ENCODE measurements around the gene SMC3. TPM values are rescaled to one million over a fixed set of nuclear protein-coding genes. Genes with fewer than 3 reads are reported as not detected.
A peak's percentile ranks its signal among the peaks of the same experiment; 100 is the strongest.
"Not testable (repeated sequence)": the region's sequence is repeated elsewhere in the genome, so short reads cannot be mapped to it uniquely, and the experiment has no call there.

SMC3 gene
- total and polyA plus RNA-seq, 5 experiments from 2014 or later: 53.9 to 77.6 (median 66.7) TPM

DNA sequence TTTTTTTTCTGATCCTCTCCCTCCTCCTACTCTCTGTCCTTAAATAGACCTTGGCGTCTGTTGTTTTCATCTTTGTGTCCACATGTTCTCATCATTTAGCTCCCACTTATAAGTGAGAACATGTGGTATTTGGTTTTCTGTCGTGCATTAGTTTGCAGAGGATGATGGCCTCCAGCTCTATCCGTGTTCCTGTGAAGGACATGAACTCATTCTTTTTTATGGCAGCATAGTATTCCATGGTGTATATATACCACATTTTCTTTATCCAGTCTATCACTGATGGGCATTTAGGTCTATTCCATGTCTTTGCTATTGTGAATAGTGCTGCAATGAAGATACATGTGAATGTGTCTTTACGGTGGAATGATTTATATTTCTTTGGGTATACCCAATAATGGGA is 55.8 kb downstream of the SMC3 start:
- H3K27ac Mint-ChIP-seq, H3K9me3 Mint-ChIP-seq, POLR2A ChIA-PET, H3K27me3 Mint-ChIP-seq, H3K36me3 Mint-ChIP-seq, H3K4me3 Mint-ChIP-seq, H3K4me1 Mint-ChIP-seq, ATAC-seq, DNase-seq: not testable (repeated sequence)

DNA sequence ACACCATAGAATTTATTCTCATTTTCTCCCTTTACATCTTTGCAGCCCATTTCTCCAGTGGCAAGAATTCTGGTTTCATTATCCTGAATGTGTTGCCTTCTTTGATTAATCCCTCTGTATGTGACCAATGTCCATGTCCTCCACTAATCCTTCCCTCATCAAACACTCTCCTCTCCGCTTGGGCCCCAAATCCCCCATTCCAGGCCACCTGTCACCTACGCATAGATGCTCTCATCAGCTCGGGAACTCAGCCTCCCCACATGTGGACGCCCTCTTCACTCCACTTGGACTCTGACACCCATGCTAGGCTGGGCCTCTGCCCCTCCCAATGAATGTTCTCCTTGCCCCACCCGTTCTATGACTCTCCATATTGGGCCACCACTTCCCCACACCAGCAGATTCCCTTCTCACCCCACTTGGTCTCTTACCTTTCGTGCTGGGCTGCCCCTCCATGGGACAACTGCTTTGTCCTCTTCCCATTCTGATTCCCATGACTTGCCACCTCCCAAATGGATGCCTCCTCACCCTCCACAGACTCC is 57.9 kb downstream of the SMC3 start:
- Mint-ChIP-seq H3K27ac (peak overlapping the region in 1 of 10 donors; percentile 61), H3K4me1 (no peaks in the 10 kb centered on the region), H3K36me3 (peaks cover 0 to 5% (median 2%) of the 10 kb centered on the region in 3 donors), H3K27me3 (peaks cover 0 to 8% (median 0%) of the 10 kb centered on the region in 5 donors), H3K9me3 (peaks cover 0 to 15% (median 3%) of the 10 kb centered on the region in 9 donors), H3K4me3 (no peak overlapping the region)
- POLR2A ChIA-PET: no interaction called here
- no peak for DNase-seq
- ATAC-seq: no peak

DNA sequence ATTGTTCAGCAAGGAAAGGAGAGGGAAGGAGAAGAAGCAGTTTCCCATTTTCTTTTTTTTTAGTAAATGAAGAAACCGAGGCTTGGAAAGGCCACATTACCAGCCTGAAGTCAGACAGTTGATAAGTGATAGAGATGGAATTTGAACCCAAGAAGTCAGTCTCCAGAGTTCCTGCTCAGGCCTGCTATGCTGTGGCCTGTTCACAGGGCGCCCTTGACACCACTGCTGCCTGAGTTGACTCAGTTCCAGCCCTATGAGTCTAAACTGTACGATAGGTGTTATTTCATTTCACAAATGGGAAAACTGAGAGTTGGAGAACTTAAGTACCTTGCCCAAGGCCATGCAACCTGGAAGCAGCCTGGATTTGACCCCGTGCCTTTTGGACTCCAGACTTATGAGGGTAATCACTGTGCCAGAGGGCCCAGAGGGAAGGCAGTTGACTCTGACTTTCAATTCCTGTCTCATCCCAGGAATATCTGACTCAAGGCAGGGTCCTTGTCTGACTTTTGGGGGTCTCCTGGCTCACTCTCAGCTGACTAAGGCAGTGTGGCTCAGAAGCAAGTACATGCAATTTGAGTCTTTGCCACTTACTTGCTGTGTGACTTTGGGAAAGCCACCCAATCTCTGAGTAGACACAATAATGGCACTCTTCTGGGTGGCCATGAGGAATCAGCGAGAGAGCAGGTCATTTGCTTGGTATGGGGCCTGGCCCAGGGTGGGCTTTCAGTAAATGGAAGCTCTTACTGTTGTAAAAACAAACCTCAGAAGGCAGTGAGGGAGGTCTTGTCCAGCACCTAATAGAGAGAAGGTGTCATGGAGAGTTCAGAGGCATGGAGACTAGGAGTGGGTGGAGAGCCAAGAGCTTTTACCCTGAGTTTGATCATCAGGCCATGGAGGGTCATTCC is 58.7 kb downstream of the SMC3 start:
- H3K4me3 Mint-ChIP-seq: no peak overlapping the region
- no peak overlapping the region for H3K27ac Mint-ChIP-seq
- no peaks in the 10 kb centered on the region for H3K4me1 Mint-ChIP-seq

DNA sequence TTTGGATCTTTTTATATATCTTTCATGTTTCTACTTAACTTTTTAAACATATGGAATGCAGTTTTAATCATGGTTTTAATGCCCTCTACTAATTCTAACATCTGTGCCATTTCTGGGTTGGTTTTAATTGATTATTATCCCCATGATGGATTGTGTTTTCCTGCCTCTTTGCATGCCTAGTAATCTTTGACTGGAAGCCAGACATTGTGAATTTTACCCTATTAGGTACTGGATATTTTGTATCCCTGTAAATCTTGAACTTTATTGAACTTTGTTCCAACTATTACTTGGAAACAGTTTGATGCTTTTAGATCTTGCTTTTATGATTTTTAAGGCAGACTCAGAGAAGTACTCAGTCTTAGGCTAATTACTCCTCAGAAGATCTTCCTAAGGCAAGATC is 60.7 kb downstream of the SMC3 start:
- Mint-ChIP-seq H3K9me3 (peaks cover 0 to 12% (median 3%) of the 10 kb centered on the region in 9 donors), H3K4me3 (no peak overlapping the region), H3K27ac (no peak overlapping the region), H3K4me1 (no peaks in the 10 kb centered on the region), H3K27me3 (peaks cover 0 to 8% (median 0%) of the 10 kb centered on the region in 5 donors), H3K36me3 (peaks cover 0 to 2% (median 0%) of the 10 kb centered on the region in 3 donors)
- ATAC-seq (no peak), DNase-seq (no peak)
- POLR2A ChIA-PET: no interaction called here

More for the DNA sequence above, 58.7 kb downstream of the SMC3 start:
- peaks cover 0 to 15% (median 3%) of the 10 kb centered on the region in 9 donors for H3K9me3 Mint-ChIP-seq
- POLR2A ChIA-PET: no interaction called here
- peaks cover 0 to 5% (median 2%) of the 10 kb centered on the region in 3 donors for H3K36me3 Mint-ChIP-seq
- peaks cover 0 to 8% (median 0%) of the 10 kb centered on the region in 5 donors for H3K27me3 Mint-ChIP-seq
- ATAC-seq (no peak), DNase-seq (no peak)

DNA sequence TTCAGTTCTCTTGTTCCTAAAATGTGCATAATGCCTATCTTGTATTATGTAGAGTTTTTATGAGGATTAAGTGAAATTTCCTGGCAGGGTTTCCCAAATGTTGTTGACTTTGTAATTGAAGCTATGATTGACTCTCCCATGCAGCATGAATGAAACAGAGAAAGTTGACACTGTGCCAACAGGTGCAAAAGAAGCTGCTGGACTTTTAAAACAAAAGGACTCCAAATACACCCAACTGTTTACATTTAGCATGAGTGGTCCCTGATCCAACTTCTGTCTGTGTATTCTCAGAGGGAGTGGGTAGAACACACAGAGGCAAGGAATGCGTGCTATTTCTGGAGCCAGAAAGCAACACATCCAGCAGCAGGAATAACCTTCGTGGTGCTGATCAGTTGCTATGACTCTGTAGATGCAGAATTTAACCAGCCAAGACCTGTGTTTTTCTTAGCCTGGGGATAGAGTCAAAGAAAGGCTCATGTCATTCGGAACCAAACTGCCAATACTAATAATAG is 62.2 kb downstream of the SMC3 start:
- POLR2A ChIA-PET: no interaction called here
- Mint-ChIP-seq H3K36me3 (peaks cover 0 to 2% (median 0%) of the 10 kb centered on the region in 3 donors), H3K4me3 (no peak overlapping the region), H3K9me3 (peaks cover 0 to 11% (median 3%) of the 10 kb centered on the region in 9 donors), H3K27ac (no peak overlapping the region), H3K27me3 (peaks cover 0 to 8% (median 0%) of the 10 kb centered on the region in 5 donors), H3K4me1 (no peaks in the 10 kb centered on the region)
- no peak for DNase-seq
- ATAC-seq: no peak

DNA sequence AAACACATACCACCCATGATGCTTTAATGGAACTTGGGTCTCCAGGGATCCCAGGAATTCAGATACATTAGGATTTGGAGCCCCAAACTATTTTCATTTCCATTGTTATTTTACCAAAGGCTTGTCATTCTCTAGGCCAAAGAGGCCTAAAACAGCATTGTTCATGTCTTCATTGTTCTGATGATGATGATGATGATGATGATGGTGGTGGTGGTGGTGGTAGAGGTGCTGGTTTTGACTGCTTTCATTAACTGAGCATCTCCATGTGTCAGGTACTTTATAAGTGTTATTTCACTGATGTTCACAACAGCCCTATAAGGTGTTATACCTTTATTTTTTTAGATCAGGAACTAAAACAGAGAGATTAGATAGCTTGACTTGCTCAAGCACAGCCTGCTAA is 64.4 kb downstream of the SMC3 start:
- no peak for DNase-seq

DNA sequence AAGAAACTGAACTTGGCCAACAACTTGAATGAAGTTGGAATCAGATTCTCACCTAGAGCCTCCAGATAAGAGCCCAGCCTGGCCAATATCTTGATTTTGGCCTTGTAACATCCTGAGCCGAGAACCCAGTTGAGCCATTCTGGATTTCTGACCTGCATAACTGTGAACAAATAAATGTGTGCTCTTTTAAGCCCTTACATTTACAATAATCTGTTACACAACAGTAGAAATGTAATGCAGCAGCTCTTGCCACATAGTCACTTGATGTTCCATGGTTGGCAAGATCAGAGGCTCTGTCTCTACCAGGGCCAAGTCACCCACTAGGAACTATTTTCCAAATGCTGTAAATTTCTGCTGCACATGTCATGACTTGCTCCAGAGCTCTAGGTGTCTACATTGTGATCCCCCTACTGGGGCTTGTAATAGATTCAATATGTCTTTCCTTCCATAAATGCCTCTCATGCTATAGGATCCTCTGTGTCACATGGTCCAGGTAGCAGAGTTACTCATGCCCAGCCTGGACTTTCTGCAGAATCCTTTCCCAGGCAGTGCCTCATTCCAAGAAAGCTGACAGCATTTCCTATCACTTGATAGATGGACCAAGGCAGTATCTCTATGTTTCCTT is 65.2 kb downstream of the SMC3 start:
- ATAC-seq (no peak), DNase-seq (no peak)
- H3K27ac Mint-ChIP-seq: no peak overlapping the region

More for the DNA sequence above, 64.4 kb downstream of the SMC3 start:
- Mint-ChIP-seq H3K4me3 (no peak overlapping the region), H3K27ac (no peak overlapping the region), H3K4me1 (no peaks in the 10 kb centered on the region), H3K36me3 (peaks cover 0 to 2% (median 0%) of the 10 kb centered on the region in 3 donors), H3K9me3 (peaks cover 0 to 11% (median 3%) of the 10 kb centered on the region in 9 donors), H3K27me3 (peaks cover 0 to 6% (median 0%) of the 10 kb centered on the region in 5 donors)
- POLR2A ChIA-PET: no interaction called here
- ATAC-seq: no peak

DNA sequence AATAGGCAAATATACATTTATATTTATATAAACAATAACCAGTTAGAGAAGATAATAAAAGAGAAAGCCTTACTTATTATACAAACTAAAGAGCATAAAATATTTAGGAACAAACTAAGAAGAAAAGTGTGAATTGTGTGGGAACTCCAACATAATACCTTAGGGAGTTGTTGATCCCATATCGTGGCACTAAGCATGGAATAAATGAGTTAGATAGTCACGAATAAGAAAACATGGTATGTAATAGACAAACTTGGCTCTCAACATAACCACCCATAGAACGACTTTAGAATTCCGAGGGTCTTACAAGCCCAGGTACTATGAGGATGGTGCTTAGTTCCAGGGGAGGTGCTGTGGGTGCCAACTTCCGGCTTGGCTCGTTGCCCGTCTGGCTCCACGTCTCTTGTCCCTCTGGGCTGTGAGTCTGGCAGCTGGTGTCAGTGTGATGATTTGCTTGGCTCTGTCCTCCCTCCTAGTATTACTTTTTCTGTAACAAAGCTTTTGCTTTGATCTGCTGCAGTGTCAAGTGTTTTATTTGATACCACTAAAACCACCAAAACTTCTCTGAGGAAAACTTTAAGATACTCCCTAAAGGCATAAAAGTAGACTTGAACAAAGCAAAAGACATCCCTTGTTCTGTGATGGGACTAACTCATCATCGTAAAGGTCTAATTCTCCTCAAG is 67.2 kb downstream of the SMC3 start:
- peaks cover 0 to 22% (median 13%) of the 10 kb centered on the region in 5 donors for H3K27me3 Mint-ChIP-seq
- H3K4me1 Mint-ChIP-seq: no peaks in the 10 kb centered on the region
- ATAC-seq (no peak), DNase-seq (no peak)
- no peaks in the 10 kb centered on the region for H3K9me3 Mint-ChIP-seq
- no peaks in the 10 kb centered on the region for H3K36me3 Mint-ChIP-seq
- H3K4me3 Mint-ChIP-seq: no peak overlapping the region
- H3K27ac Mint-ChIP-seq: no peak overlapping the region
- POLR2A ChIA-PET: no interaction called here

More for the DNA sequence above, 65.2 kb downstream of the SMC3 start:
- peaks cover 0 to 2% (median 0%) of the 10 kb centered on the region in 3 donors for H3K36me3 Mint-ChIP-seq
- H3K4me3 Mint-ChIP-seq: no peak overlapping the region
- H3K27me3 Mint-ChIP-seq: peaks cover 0 to 11% (median 4%) of the 10 kb centered on the region in 5 donors
- H3K4me1 Mint-ChIP-seq: no peaks in the 10 kb centered on the region
- POLR2A ChIA-PET: no interaction called here
- peaks cover 0 to 11% (median 3%) of the 10 kb centered on the region in 9 donors for H3K9me3 Mint-ChIP-seq

DNA sequence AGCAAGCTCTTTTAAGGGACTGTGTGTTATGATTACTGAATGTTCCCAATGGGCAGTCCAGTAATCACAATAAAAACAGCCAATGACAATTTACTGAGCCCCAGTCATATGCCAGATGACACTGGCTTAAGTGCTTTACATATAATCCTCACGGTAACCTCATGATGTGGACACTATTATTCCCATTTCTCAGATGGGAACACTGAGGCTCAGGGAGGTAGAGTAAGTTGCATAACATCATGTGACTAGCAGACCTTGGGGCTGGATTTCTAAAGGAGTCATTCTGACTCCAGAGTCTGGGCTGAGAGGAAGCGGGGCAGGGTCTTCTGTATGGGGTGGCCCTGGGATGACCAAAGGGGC is 69.1 kb downstream of the SMC3 start:
- Mint-ChIP-seq H3K4me3 (no peak overlapping the region), H3K36me3 (no peaks in the 10 kb centered on the region), H3K4me1 (peaks cover 3 to 11% (median 9%) of the 10 kb centered on the region in 4 donors), H3K27me3 (peaks cover 2 to 41% (median 20%) of the 10 kb centered on the region in 5 donors), H3K9me3 (no peaks in the 10 kb centered on the region), H3K27ac (no peak overlapping the region)
- no peak for ATAC-seq
- POLR2A ChIA-PET: no interaction called here
- DNase-seq: no peak

DNA sequence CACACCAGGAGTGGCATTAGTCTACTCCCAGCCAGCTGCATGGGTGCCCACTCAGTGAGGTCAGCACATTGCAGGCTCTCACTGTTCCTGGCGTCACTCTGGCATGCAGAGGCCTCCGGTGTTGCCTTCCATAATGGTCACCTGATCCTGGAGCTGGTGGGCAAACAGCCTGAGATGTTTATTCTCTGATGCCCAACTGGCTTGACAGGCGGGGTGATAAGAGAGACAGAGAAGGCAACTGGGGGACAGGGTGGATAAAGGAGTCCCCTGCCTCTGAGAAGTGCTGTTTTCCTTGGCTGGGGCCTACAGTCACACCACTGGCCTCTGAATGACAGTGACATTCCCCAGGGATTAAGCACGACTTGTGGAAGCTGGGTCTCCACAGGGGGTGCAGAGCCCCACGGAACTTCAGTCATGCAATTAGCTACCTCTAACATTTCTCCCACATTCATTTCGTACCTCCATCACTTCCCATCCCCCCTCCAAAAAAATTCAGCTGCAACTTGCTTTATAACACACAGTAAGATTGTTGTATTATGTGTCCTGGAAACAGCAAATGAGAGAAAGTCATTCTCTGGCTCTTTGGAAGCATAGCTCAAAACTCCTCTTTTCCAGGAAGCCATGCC is 69.5 kb downstream of the SMC3 start:
- no peak overlapping the region for H3K27ac Mint-ChIP-seq
- H3K27me3 Mint-ChIP-seq: peaks cover 3 to 46% (median 23%) of the 10 kb centered on the region in 5 donors
- POLR2A ChIA-PET: no interaction called here
- ATAC-seq: no peak
- H3K4me3 Mint-ChIP-seq: peak overlapping the region in 1 of 10 donors; percentile 47
- peaks cover 3 to 16% (median 12%) of the 10 kb centered on the region in 4 donors for H3K4me1 Mint-ChIP-seq
- no peaks in the 10 kb centered on the region for H3K9me3 Mint-ChIP-seq
- no peak for DNase-seq
- no peaks in the 10 kb centered on the region for H3K36me3 Mint-ChIP-seq

DNA sequence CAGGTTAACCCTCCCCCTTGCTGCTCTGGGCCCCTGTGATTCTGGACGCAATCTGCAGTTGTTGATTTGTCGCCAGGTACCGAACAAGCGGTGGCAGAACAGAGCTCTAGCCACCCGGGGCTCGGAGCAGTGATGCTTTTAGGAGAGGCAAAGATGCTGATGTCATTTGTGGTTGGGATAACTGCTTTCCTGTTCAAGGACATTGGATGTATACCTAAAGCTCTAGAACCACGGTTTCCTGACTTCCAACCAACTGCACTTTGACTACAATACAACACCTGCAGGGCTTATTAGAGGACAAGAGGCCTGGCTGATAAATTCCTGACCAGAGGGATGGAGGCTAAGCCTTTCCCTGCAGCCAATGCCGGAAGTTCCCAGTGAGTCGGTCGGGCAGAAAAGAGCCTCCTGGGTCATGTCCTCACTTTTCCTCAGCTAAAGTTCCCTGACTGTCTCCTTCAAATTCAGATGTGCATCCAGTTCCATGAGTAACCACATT is 70.1 kb downstream of the SMC3 start:
- POLR2A ChIA-PET: no interaction called here
- peaks cover 3 to 20% (median 15%) of the 10 kb centered on the region in 4 donors for H3K4me1 Mint-ChIP-seq
- peaks cover 8 to 52% (median 28%) of the 10 kb centered on the region in 5 donors for H3K27me3 Mint-ChIP-seq

DNA sequence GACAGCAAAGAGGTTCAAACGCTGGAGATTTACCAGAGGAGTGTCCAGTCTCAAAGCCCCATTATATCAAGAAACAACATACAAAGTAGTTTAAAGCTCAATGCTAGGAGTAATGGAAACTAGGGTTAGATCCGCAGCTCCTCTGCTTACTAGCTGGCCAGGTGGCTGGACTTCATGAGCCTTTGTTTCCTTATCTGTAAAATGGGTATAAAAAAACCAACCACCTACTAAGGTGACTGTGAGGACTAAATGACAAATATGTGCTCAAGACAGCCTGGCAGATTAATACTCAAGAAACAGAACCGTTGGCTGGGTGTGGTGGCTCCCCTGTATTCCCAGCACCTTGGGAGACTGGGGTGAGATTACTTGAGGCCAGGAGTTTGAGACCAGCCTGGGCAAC is 70.8 kb downstream of the SMC3 start:
- H3K27me3 Mint-ChIP-seq: peaks cover 12 to 59% (median 35%) of the 10 kb centered on the region in 5 donors
- H3K9me3 Mint-ChIP-seq: no peaks in the 10 kb centered on the region
- no peak for ATAC-seq
- no peak overlapping the region for H3K27ac Mint-ChIP-seq
- POLR2A ChIA-PET: no interaction called here
- H3K36me3 Mint-ChIP-seq: no peaks in the 10 kb centered on the region
- H3K4me3 Mint-ChIP-seq: no peak overlapping the region
- H3K4me1 Mint-ChIP-seq: peaks cover 8 to 27% (median 21%) of the 10 kb centered on the region in 4 donors
- DNase-seq: no peak

More for the DNA sequence above, 70.1 kb downstream of the SMC3 start:
- no peaks in the 10 kb centered on the region for H3K9me3 Mint-ChIP-seq
- no peak overlapping the region for H3K27ac Mint-ChIP-seq
- no peak overlapping the region for H3K4me3 Mint-ChIP-seq
- ATAC-seq (no peak), DNase-seq (no peak)
- no peaks in the 10 kb centered on the region for H3K36me3 Mint-ChIP-seq
